ENCODE results near the gene CNDP2.

DNA sequence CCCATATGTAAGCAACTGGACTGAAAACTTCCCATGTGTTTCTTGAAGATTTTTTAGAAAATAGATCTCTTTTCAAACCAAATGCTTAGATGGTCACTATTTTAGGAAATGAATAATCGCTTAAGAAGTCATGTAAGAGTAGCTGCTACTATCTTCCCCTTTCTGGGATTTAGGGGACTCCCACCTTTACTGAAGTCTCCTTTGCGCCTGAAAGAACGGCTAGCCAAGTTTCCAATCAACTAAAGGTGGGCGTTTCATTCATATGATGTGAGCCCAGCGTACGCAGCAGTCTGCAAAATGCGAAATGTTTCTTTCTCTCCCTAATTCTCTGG lies 40.2 kb upstream of the CNDP2 start:
- TF ChIP-seq, protein P1, sequence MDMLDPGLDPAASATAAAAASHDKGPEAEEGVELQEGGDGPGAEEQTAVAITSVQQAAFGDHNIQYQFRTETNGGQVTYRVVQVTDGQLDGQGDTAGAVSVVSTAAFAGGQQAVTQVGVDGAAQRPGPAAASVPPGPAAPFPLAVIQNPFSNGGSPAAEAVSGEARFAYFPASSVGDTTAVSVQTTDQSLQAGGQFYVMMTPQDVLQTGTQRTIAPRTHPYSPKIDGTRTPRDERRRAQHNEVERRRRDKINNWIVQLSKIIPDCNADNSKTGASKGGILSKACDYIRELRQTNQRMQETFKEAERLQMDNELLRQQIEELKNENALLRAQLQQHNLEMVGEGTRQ (IDR thresholded peaks at IDR 0.05), result no peak
- TF ChIP-seq, protein P2, sequence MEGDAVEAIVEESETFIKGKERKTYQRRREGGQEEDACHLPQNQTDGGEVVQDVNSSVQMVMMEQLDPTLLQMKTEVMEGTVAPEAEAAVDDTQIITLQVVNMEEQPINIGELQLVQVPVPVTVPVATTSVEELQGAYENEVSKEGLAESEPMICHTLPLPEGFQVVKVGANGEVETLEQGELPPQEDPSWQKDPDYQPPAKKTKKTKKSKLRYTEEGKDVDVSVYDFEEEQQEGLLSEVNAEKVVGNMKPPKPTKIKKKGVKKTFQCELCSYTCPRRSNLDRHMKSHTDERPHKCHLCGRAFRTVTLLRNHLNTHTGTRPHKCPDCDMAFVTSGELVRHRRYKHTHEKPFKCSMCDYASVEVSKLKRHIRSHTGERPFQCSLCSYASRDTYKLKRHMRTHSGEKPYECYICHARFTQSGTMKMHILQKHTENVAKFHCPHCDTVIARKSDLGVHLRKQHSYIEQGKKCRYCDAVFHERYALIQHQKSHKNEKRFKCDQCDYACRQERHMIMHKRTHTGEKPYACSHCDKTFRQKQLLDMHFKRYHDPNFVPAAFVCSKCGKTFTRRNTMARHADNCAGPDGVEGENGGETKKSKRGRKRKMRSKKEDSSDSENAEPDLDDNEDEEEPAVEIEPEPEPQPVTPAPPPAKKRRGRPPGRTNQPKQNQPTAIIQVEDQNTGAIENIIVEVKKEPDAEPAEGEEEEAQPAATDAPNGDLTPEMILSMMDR (IDR thresholded peaks at IDR 0.05), result no peak
- no peak for TF ChIP-seq JUNB (IDR thresholded peaks at IDR 0.05)
- no peak for TF ChIP-seq POLR2A (IDR thresholded peaks at IDR 0.05; ENCODE audit: low read length)
- TF ChIP-seq HDAC2 (IDR thresholded peaks at IDR 0.05), result no peak
- TF ChIP-seq BHLHE40 (IDR thresholded peaks at IDR 0.05; ENCODE audit: low read depth, low read length), result no peak
- no peak for TF ChIP-seq FOSL2 (IDR thresholded peaks at IDR 0.05)
- no peak for TF ChIP-seq FOSL2 (CRISPR knock-in tag; IDR thresholded peaks at IDR 0.05)
- no peak for TF ChIP-seq SREBF2 (IDR thresholded peaks at IDR 0.05)
- TF ChIP-seq, protein P3, sequence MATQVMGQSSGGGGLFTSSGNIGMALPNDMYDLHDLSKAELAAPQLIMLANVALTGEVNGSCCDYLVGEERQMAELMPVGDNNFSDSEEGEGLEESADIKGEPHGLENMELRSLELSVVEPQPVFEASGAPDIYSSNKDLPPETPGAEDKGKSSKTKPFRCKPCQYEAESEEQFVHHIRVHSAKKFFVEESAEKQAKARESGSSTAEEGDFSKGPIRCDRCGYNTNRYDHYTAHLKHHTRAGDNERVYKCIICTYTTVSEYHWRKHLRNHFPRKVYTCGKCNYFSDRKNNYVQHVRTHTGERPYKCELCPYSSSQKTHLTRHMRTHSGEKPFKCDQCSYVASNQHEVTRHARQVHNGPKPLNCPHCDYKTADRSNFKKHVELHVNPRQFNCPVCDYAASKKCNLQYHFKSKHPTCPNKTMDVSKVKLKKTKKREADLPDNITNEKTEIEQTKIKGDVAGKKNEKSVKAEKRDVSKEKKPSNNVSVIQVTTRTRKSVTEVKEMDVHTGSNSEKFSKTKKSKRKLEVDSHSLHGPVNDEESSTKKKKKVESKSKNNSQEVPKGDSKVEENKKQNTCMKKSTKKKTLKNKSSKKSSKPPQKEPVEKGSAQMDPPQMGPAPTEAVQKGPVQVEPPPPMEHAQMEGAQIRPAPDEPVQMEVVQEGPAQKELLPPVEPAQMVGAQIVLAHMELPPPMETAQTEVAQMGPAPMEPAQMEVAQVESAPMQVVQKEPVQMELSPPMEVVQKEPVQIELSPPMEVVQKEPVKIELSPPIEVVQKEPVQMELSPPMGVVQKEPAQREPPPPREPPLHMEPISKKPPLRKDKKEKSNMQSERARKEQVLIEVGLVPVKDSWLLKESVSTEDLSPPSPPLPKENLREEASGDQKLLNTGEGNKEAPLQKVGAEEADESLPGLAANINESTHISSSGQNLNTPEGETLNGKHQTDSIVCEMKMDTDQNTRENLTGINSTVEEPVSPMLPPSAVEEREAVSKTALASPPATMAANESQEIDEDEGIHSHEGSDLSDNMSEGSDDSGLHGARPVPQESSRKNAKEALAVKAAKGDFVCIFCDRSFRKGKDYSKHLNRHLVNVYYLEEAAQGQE (IDR thresholded peaks at IDR 0.05), result no peak

Measured in A549 (cell line).